ENCODE results near the gene TMEM45A.

DNA sequence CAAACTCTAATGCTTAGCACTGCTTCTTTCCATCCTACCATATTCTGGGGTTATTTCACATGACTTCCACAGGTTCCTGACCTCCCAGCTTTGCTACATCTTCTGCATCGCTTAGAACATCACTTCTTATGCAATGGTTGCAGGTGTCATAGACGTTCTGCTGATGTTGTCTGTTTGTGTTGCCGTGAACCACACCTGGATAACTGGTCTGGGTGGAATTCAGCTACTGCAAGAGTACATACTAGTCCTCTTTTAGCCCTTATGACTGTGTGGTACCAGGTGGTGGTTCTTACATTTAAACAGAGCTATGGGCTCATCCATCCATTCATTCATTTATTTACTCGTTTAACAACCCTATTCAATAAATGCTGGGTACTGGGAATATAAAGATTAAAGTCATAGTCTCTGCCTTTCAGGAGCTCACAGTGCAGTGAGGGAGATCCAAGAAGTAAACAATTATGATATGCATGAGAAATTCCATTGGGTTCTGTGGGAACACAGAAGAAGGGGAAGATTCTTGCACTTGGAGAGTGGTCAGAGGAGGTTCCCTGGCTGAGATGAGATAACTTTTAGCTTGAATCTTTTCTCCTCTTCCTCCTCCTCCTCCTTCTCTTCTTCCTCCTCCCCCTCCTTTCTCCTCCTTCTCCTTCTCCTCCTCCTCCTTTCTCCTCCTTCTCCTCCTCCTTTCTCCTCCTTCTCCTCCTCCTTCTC lies 30.8 kb downstream of the TMEM45A start:
- no peak for TF ChIP-seq EZH2phosphoT487 (IDR thresholded peaks at IDR 0.05; ENCODE audit: insufficient read depth, low read depth)
- no peak for TF ChIP-seq EZH2 (IDR thresholded peaks at IDR 0.05; ENCODE audit: insufficient read depth, poor library complexity, severe bottlenecking)
